Measurements from ENCODE around the gene RXRA.

- peak; percentile 54 to 99 (median 90) for TF ChIP-seq CTCF (IDR thresholded peaks at IDR 0.05)
- no peak for TF ChIP-seq POLR2A (IDR thresholded peaks at IDR 0.05)
Observed at GRCh38 chr9:134449180-134449916, 123.1 kb downstream of the RXRA start.

All from thyroid gland (tissue), 4 donors.